PC-3 (cell line): Measurements from ENCODE around the gene ANKRD2. TPM values are rescaled to one million over a fixed set of nuclear protein-coding genes. Genes with fewer than 3 reads are reported as not detected.

Experiments
- ATAC-seq: fragments of 200-7000 bp; cut with Tn5 transposase; 2 replicates; pipeline ENCODE4 v1.9.1; 2020; ENCODE audit warnings: mild to moderate bottlenecking, moderate library complexity
- BruUV-seq: library from RNA; stranded (reverse); fragments of 400-500 nt; replicated peaks from 2 replicates; lab custom pipeline; 2021; lab: Mats Ljungman, UMichigan
- CTCF ChIA-PET: fragments of 300-600 bp; sonication (Branson Sonifier 250); formaldehyde crosslinking; loops from one replicate; lab custom pipeline; 2022; ENCODE audit warnings: antibody characterized with exemption; lab: Charles Lee
- POLR2A ChIA-PET: fragments of 300-600 bp; sonication (Branson Sonifier 250); formaldehyde crosslinking; loops from one replicate; lab custom pipeline; 2022; ENCODE audit warnings: antibody characterized with exemption; ENCODE audit not compliant: unreplicated experiment; lab: Charles Lee
- DNase-seq: peaks from one replicate; pipeline ENCODE4 v3.0.0-alpha.2; 2015
- H2AFZ ChIP-seq: fragments of 300-600 bp; sonication (generic); 2 replicates; pipeline ENCODE4 v1.6.0; 2016; ENCODE audit warnings: antibody characterized with exemption, low read length
- H3F3A ChIP-seq: fragments of 300-600 bp; sonication (generic); one replicate; pipeline ENCODE4 v1.6.0; 2017; ENCODE audit warnings: antibody characterized with exemption, low read length, control low read depth, mild to moderate bottlenecking; ENCODE audit not compliant: unreplicated experiment
- H3K27ac ChIP-seq: fragments of 300-600 bp; sonication (generic); 2 replicates; pipeline ENCODE4 v1.5.1; 2016; ENCODE audit warnings: mild to moderate bottlenecking, low read length
- H3K27me3 ChIP-seq: fragments of 300-600 bp; sonication (generic); 2 replicates; pipeline ENCODE4 v1.6.1; 2016; ENCODE audit warnings: low read length, mixed read lengths
- H3K36me3 ChIP-seq: fragments of 300-600 bp; sonication (generic); 2 replicates; pipeline ENCODE4 v1.6.1; 2016; ENCODE audit warnings: low read depth, mixed run types, low read length, mixed read lengths
- H3K4me1 ChIP-seq: fragments of 300-600 bp; sonication (generic); 2 replicates; pipeline ENCODE4 v1.5.1; 2016; ENCODE audit warnings: low read length; ENCODE audit not compliant: insufficient read depth
- H3K4me2 ChIP-seq: fragments of 300-600 bp; sonication (generic); 2 replicates; pipeline ENCODE4 v1.6.0; 2016; ENCODE audit warnings: low read length
- H3K4me3 ChIP-seq: fragments of 300-600 bp; sonication (generic); 2 replicates; pipeline ENCODE4 v1.5.1; 2016; ENCODE audit warnings: mild to moderate bottlenecking, low read length, mixed read lengths
- H3K79me2 ChIP-seq: fragments of 300-600 bp; sonication (generic); 2 replicates; pipeline ENCODE4 v1.6.1; 2017; ENCODE audit warnings: low read length, mixed read lengths
- H3K9ac ChIP-seq: fragments of 300-600 bp; sonication (generic); 2 replicates; pipeline ENCODE4 v1.6.0; 2016; ENCODE audit warnings: mild to moderate bottlenecking, low read length
- H3K9me2 ChIP-seq: fragments of 300-600 bp; sonication (generic); replicated peaks from 2 replicates; pipeline ENCODE4 v1.6.1; 2016; ENCODE audit warnings: mixed run types, low read length, mixed read lengths
- H3K9me3 ChIP-seq: fragments of 300-600 bp; sonication (generic); 2 replicates; pipeline ENCODE4 v1.6.1; 2016; ENCODE audit warnings: low read length, mixed read lengths
- H4K20me1 ChIP-seq: fragments of 300-600 bp; sonication (generic); 2 replicates; pipeline ENCODE4 v1.6.1; 2016; ENCODE audit warnings: low read length, mixed read lengths
- EZH2 ChIP-seq: fragments of 300-600 bp; sonication (generic); IDR thresholded peaks from one replicate; pipeline ENCODE4 v1.6.1; 2017; ENCODE audit warnings: antibody characterized with exemption, mild to moderate bottlenecking, low read length; ENCODE audit not compliant: unreplicated experiment
- EZH2phosphoT487 ChIP-seq: fragments of 300-600 bp; sonication (generic); IDR thresholded peaks from 2 replicates; pipeline ENCODE4 v1.6.1; 2018; ENCODE audit warnings: mild to moderate bottlenecking, antibody characterized with exemption, low read length, borderline replicate concordance
- intact Hi-C: fragments of 100-400 bp; cut with micrococcal nuclease; formaldehyde crosslinking; loops from 2 replicates; pipeline ENCODE4 v1.9.0; 2023
- total RNA-seq: library from RNA; depleted of rRNA; stranded (reverse); fragments of >200 nt; gene quantifications from 2 replicates; pipeline ENCODE4 v1.2.3, GENCODE V29; 2014
- TF ChIP-seq, protein P1 (sequence below): fragments of 300-600 bp; sonication (generic); conservative IDR thresholded peaks from 2 replicates; pipeline ENCODE4 v1.5.1; 2017; ENCODE audit warnings: antibody characterized with exemption, low read depth, mild to moderate bottlenecking, low read length

ANKRD2 gene
- total RNA-seq, 1 experiment from 2014 or later = 1.8 TPM

DNA sequence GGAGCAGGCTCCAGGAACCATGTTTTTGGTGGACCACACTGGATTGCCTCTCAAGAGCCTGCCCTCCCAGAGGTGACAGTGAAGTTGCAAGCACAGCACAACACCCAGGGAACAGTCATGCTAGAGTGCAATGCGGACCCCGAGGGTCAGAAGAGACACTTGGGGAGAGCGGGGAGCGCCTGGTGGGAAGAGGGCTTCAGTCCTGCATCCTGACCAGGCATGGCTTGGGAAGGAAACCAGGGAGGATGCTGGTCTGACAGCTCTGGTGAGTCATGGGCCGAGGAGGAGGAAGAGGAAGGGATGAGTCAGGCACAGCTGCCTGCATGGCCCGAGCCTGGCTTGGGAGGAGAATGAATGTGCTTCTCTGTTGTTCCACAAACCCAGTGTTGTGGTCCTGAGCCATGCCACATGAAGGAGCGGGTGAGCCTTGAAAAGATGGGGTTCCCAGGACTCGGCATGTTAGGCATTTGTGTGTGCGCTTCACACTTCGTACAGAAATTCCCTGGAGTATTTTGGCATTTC is 29.5 kb upstream of the ANKRD2 start:
- no peaks in the 10 kb centered on the region for H3K9me3 ChIP-seq
- no peaks in the 10 kb centered on the region for H3K27me3 ChIP-seq
- H3K4me1 ChIP-seq = peaks cover 41% of the 10 kb centered on the region
- no peaks in the 10 kb centered on the region for H3F3A ChIP-seq
- H3K4me3 ChIP-seq = peak overlapping the region; percentile 23; the same call in 1 of the 2 replicates
- ATAC-seq (peak; percentile 76), DNase-seq (peak; percentile 88)
- peaks cover 15% of the 10 kb centered on the region; the same call in 1 of the 2 replicates for H3K79me2 ChIP-seq
- peak overlapping the region; percentile 76 for H3K4me2 ChIP-seq
- intact Hi-C loops = loop anchor here (2.0 to 5.0 kb wide), 2 partner anchors 44 to 61 kb away; partner anchors contain the start of genes MMS19 and UBTD1
- no peaks in the 10 kb centered on the region for H3K9me2 ChIP-seq
- H3K27ac ChIP-seq = peak overlapping the region; percentile 99
- H3K36me3 ChIP-seq = no peaks in the 10 kb centered on the region
- BruUV-seq = no TSS peak
- POLR2A ChIA-PET = no interaction called here
- H4K20me1 ChIP-seq = no peaks in the 10 kb centered on the region
- CTCF ChIA-PET = no interaction called here
- H2AFZ ChIP-seq = no peak overlapping the region; the same call in 1 of the 2 replicates
- TF ChIP-seq, protein P1, sequence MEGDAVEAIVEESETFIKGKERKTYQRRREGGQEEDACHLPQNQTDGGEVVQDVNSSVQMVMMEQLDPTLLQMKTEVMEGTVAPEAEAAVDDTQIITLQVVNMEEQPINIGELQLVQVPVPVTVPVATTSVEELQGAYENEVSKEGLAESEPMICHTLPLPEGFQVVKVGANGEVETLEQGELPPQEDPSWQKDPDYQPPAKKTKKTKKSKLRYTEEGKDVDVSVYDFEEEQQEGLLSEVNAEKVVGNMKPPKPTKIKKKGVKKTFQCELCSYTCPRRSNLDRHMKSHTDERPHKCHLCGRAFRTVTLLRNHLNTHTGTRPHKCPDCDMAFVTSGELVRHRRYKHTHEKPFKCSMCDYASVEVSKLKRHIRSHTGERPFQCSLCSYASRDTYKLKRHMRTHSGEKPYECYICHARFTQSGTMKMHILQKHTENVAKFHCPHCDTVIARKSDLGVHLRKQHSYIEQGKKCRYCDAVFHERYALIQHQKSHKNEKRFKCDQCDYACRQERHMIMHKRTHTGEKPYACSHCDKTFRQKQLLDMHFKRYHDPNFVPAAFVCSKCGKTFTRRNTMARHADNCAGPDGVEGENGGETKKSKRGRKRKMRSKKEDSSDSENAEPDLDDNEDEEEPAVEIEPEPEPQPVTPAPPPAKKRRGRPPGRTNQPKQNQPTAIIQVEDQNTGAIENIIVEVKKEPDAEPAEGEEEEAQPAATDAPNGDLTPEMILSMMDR = no peak
- TF ChIP-seq EZH2 (no peak), EZH2phosphoT487 (no peak)
- peak overlapping the region; percentile 87 for H3K9ac ChIP-seq

DNA sequence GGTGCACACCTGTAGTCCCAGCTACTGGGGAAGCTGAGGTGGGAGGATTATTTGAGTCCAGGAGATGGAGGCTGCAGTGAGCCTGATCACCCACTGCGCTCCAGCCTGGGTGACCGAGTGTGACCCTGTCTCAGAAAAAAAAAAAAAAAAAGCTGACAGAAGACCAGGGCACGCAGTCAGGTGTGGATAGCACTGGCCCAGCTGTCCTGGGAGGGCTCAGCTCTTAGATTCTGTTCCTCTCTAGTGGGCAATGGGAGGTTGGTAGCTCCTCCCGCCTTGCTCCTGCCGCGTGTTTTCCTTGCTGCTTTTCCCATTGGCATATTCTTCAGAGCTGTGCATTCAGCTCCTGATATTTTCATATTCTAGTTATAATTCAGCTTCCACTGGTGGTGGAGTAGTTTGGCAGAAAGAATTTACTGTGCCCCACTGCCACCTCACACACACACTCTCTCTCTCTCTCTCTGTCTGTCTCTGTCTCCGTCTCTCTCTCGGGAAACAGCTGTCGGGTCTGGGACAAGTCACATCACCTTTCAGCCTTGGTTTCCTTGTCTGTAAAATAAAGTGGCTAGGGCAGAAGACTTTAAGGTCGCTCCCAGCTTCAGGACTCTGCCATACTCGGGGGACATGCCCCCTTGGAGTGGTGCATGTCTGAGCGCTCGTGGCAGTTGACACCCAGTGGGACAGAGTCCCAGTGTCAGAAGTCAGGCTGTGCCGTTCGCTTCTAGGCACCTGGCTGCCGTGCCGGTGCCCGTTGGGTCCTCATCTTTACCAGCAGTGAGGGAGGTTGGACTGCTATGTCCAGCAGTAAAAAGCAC is 25.9 kb upstream of the ANKRD2 start:
- Histone ChIP-seq H3K9ac (no peak overlapping the region), H3K36me3 (no peaks in the 10 kb centered on the region), H4K20me1 (no peaks in the 10 kb centered on the region), H3K9me2 (no peaks in the 10 kb centered on the region), H3K9me3 (no peaks in the 10 kb centered on the region), H3K79me2 (0 out of 2 replicates have a peak, but pooled peaks cover 3% of the 10 kb centered on the region), H3K4me1 (peaks cover 22% of the 10 kb centered on the region), H3K27me3 (no peaks in the 10 kb centered on the region), H3K27ac (no peak overlapping the region), H3K4me2 (no peak overlapping the region), H3F3A (no peaks in the 10 kb centered on the region), H2AFZ (no peak overlapping the region), H3K4me3 (no peak overlapping the region)
- ATAC-seq (no peak), DNase-seq (no peak)
- TF ChIP-seq, protein P1 = no peak
- TF ChIP-seq EZH2phosphoT487 = no peak
- TF ChIP-seq EZH2 = no peak
- intact Hi-C loops = no loop called here
- BruUV-seq = no TSS peak
- CTCF ChIA-PET = no interaction called here
- POLR2A ChIA-PET = no interaction called here

DNA sequence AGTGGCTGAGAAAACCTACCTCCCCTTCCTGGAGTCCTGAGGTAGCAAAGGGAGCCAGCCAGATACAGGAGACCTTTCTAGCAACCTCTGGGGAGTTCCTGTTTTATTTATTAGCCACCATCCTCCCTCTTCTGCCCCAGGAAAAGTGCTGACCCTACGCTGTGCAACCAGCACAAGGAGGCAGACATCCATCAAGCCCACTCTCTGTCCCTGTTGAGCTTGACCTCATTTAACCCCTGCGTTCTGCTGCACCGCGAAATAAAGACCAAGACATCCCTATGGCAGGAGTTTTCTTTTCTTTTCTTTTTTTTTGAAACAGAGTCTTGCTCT is 25.3 kb upstream of the ANKRD2 start:
- H3K36me3 ChIP-seq = no peaks in the 10 kb centered on the region
- no peaks in the 10 kb centered on the region for H3K9me3 ChIP-seq
- no peak for DNase-seq
- no peaks in the 10 kb centered on the region for H3K27me3 ChIP-seq
- H3K27ac ChIP-seq = no peak overlapping the region
- no peaks in the 10 kb centered on the region for H3K9me2 ChIP-seq
- no TSS peak for BruUV-seq
- H3F3A ChIP-seq = no peaks in the 10 kb centered on the region
- H3K79me2 ChIP-seq = 0 out of 2 replicates have a peak, but pooled peaks cover 3% of the 10 kb centered on the region
- H2AFZ ChIP-seq = no peak overlapping the region
- H3K9ac ChIP-seq = no peak overlapping the region
- intact Hi-C loops = no loop called here
- TF ChIP-seq EZH2phosphoT487 (no peak), EZH2 (no peak)
- TF ChIP-seq, protein P1 = no peak
- no peak for ATAC-seq
- no peak overlapping the region for H3K4me2 ChIP-seq
- POLR2A ChIA-PET = no interaction called here
- H4K20me1 ChIP-seq = no peaks in the 10 kb centered on the region
- CTCF ChIA-PET = no interaction called here
- H3K4me3 ChIP-seq = no peak overlapping the region
- H3K4me1 ChIP-seq = peaks cover 17% of the 10 kb centered on the region
